GM12801 (cell line): ENCODE results near the gene FAR2.

Source experiments
- TF ChIP-seq, protein P1 (sequence below): IDR thresholded peaks from one replicate; pipeline ENCODE4 v1.5.1; 2011; ENCODE audit warnings: control low read depth; ENCODE audit not compliant: insufficient read length; ENCODE audit errors: extremely low read depth

The FAR2 gene

GRCh38 chr12:29201746-29202145 is 52.7 kb downstream of the FAR2 start:
- TF ChIP-seq, protein P1, sequence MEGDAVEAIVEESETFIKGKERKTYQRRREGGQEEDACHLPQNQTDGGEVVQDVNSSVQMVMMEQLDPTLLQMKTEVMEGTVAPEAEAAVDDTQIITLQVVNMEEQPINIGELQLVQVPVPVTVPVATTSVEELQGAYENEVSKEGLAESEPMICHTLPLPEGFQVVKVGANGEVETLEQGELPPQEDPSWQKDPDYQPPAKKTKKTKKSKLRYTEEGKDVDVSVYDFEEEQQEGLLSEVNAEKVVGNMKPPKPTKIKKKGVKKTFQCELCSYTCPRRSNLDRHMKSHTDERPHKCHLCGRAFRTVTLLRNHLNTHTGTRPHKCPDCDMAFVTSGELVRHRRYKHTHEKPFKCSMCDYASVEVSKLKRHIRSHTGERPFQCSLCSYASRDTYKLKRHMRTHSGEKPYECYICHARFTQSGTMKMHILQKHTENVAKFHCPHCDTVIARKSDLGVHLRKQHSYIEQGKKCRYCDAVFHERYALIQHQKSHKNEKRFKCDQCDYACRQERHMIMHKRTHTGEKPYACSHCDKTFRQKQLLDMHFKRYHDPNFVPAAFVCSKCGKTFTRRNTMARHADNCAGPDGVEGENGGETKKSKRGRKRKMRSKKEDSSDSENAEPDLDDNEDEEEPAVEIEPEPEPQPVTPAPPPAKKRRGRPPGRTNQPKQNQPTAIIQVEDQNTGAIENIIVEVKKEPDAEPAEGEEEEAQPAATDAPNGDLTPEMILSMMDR: no peak

GRCh38 chr12:29204521-29204920 is 55.4 kb downstream of the FAR2 start:
- TF ChIP-seq, protein P1: no peak

DNA sequence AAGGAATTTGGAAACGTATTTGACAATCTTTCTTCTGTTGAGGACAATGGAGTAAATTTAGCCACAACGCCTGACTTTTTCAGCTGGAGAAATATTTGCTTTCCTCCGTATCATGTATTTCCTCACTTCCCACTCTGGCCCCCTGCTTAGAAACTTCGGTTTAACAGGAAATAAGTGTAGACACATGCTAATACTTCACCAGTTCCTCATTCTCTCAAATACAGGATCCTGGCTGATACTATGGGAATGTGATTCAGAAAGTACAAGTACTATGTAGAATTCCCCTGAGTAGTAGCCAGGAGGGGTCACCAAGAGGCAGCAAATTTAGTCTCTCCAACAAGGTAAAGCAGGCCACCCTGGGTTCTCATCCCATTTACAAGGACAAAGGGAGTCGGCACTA is 58.0 kb downstream of the FAR2 start:
- TF ChIP-seq, protein P1: no peak

DNA sequence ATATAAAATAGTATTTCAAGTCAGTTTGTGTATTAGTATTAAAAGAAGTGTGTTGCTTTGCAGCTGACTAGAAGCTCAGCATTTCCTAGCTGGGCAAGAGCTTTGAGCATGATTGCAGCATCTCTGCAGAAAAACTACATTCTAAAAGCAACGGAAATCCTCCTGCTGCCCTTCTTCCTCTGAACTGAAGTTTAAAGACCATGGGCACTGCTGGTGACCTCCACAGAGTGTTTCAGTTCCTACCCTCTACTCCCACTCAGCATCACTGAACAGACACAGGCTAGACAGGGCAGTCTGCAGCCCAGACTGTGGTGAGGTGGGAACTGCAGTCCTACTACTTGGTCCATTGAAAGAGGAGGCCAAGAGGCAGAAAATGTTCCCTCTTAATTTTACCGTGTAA is 59.0 kb downstream of the FAR2 start:
- TF ChIP-seq, protein P1: no peak

DNA sequence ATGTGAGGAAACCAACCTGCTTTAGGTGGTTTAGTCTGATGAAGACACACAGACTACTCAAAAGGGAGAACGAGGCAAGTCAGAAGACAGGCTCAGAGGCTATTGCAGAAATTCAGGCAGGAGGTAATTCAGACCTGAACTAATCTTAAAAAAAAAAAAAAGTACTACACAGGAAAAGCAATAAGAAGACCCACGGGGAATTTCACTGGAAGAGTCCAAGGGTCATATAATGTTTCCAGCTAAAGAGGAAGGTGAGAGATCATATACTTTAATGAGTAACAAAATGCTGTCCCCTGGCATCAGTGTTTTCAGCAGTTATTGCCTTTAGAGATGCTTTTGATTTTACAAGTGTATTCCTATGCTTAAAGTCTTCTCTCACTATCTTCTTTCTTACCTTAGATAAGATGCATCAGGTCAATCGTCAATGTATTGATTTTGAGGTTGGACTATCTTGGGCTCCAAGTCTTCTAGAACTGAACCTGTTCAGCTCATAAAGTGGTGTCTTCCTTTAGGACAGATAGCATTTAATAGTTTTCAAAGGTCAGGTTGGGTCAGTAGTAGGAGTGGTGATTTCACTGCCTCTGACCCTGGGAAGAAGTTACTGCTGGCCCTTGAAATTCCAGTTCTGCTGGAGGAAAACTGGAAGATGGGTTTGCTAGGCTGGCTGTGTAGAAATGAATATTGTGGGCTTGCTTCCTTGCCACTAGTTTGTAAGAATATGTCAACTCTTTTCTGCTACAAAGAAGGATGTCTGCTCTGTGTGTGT is 60.0 kb downstream of the FAR2 start:
- TF ChIP-seq, protein P1: no peak

GRCh38 chr12:29211696-29212095 is 62.6 kb downstream of the FAR2 start:
- TF ChIP-seq, protein P1: no peak

- TF ChIP-seq, protein P1: no peak
Observed at GRCh38 chr12:29212682-29213403, 63.8 kb downstream of the FAR2 start.
